Prostate gland (tissue), 2 donors: ENCODE measurements around the gene WNK1.

Experiments used
- CTCF ChIP-seq, 4 experiments: fragments of 200-600 bp in 2 of 4; fragments of 450-650 bp in 2 of 4; sonication (generic) in 2 of 4; IDR thresholded peaks; 1 replicate in 3 of 4; 2 replicates in 1 of 4; pipeline ENCODE4 v1.5.1; 2016 to 2019; ENCODE audit warnings: antibody characterized with exemption in 4 of 4, mild to moderate bottlenecking in 2 of 4, moderate library complexity in 2 of 4
- POLR2A ChIP-seq: fragments of 450-650 bp; IDR thresholded peaks from one replicate; pipeline ENCODE4 v1.6.1; 2016; ENCODE audit warnings: antibody characterized with exemption, mild to moderate bottlenecking

GRCh38 chr12:910416-910815, 158.0 kb downstream of the WNK1 start:
- TF ChIP-seq POLR2A = no peak
- no peak for TF ChIP-seq CTCF (IDR thresholded peaks at IDR 0.05)
